HCT116 (cell line): ENCODE measurements around the gene SCAMP1. TPM values are rescaled to one million over a fixed set of nuclear protein-coding genes. Genes with fewer than 3 reads are reported as not detected.

Experiments
- ATAC-seq: fragments of 200-7000 bp; cut with Tn5 transposase; 2 replicates; pipeline ENCODE4 v1.9.1; 2020; ENCODE audit warnings: mild to moderate bottlenecking, moderate library complexity
- BruUV-seq: library from RNA; stranded (reverse); fragments of 400-500 nt; replicated peaks from 2 replicates; lab custom pipeline; 2021; lab: Mats Ljungman, UMichigan
- CTCF ChIA-PET: fragments of 300-600 bp; sonication (Branson Sonifier 250); formaldehyde crosslinking; loops from one replicate; lab custom pipeline; 2021; ENCODE audit warnings: antibody characterized with exemption; lab: Charles Lee
- POLR2A ChIA-PET: fragments of 300-600, 350-600 bp; sonication (Branson Sonifier 250); formaldehyde crosslinking; loops from one replicate; lab custom pipeline; 2021; ENCODE audit warnings: antibody characterized with exemption; lab: Charles Lee
- RAD21 ChIA-PET, 2 experiments: fragments of 300-600 bp; sonication (Branson Sonifier 250); formaldehyde crosslinking; loops; one replicate each; lab custom pipeline; 2023; ENCODE audit warnings: low total read pairs in 2 of 2; ENCODE audit not compliant: uncharacterized antibody in 2 of 2, unreplicated experiment in 2 of 2, low non-redundant PET in 1 of 2; lab: Charles Lee
- DNase-seq: peaks from one replicate; pipeline ENCODE4 v3.0.0-alpha.2; 2010; ENCODE audit warnings: low read depth, low spot score
- H2AFZ ChIP-seq: fragments of 200-600 bp; shearing (Covaris generic), sonication (generic); 2 replicates; pipeline ENCODE4 v1.6.1; 2017; ENCODE audit warnings: low read depth, mixed run types, mixed read lengths, antibody characterized with exemption, low read length; ENCODE audit not compliant: poor library complexity, severe bottlenecking
- H3K27ac ChIP-seq: 2 replicates; pipeline ENCODE4 v1.5.1; 2012; ENCODE audit warnings: low read depth, low read length
- H3K27me3 ChIP-seq: fragments of 200-600 bp; sonication (generic); 2 replicates; pipeline ENCODE4 v1.6.1; 2016; ENCODE audit warnings: mixed run types, low read length, mixed read lengths; ENCODE audit not compliant: insufficient read depth
- H3K36me3 ChIP-seq, 2 experiments: fragments of 200-500 bp in 1 of 2; fragments of 200-600 bp in 1 of 2; sonication (Bioruptor generic) in 1 of 2; sonication (generic) in 1 of 2; 2 replicates each; pipeline versions ENCODE4 v1.5.1 to v1.6.1; 2014 to 2016; ENCODE audit warnings: low read length in 2 of 2, inconsistent platforms in 1 of 2, mixed read lengths in 1 of 2, mixed run types in 1 of 2; ENCODE audit not compliant: insufficient read depth in 2 of 2, control insufficient read depth in 1 of 2
- H3K4me1 ChIP-seq, 2 experiments: fragments of 200-600 bp in 1 of 2; sonication (generic) in 1 of 2; 2 replicates each; pipeline versions ENCODE4 v1.5.1 to v1.6.1; 2012 to 2017; ENCODE audit warnings: low read length in 2 of 2, inconsistent platforms in 1 of 2, mild to moderate bottlenecking in 1 of 2, mixed read lengths in 1 of 2, mixed run types in 1 of 2, moderate library complexity in 1 of 2; ENCODE audit not compliant: insufficient read depth in 2 of 2, control insufficient read depth in 1 of 2
- H3K4me2 ChIP-seq: fragments of 200-600 bp; sonication (generic); 2 replicates; pipeline ENCODE4 v1.6.1; 2017; ENCODE audit warnings: mixed run types, low read length, mixed read lengths
- H3K4me3 ChIP-seq, 2 experiments: fragments of 200-600 bp in 1 of 2; sonication (generic) in 1 of 2; replicated peaks in 1 of 2; 2 replicates each; pipeline ENCODE4 v1.5.1; 2011 to 2016; ENCODE audit warnings: low read length in 2 of 2, control low read depth in 1 of 2, low read depth in 1 of 2, mild to moderate bottlenecking in 1 of 2, mixed read lengths in 1 of 2, mixed run types in 1 of 2
- H3K79me2 ChIP-seq: fragments of 200-600 bp; sonication (generic); 2 replicates; pipeline ENCODE4 v1.6.1; 2017; ENCODE audit warnings: mild to moderate bottlenecking, mixed run types, low read length, moderate library complexity, mixed read lengths; ENCODE audit not compliant: insufficient read depth
- H3K9ac ChIP-seq: fragments of 200-600 bp; sonication (generic); 2 replicates; pipeline ENCODE4 v1.6.1; 2016; ENCODE audit warnings: low read length, mixed read lengths
- H3K9me2 ChIP-seq: fragments of 200-600 bp; sonication (generic), shearing (Covaris generic); 2 replicates; pipeline ENCODE4 v1.6.1; 2017; ENCODE audit warnings: mixed run types, mild to moderate bottlenecking, moderate library complexity; ENCODE audit not compliant: insufficient read depth
- H3K9me3 ChIP-seq, 2 experiments: fragments of 200-500 bp in 1 of 2; fragments of 200-600 bp in 1 of 2; sonication (Bioruptor generic) in 1 of 2; sonication (generic) in 1 of 2; 2 replicates each; pipeline ENCODE4 v1.6.1; 2014 to 2017; ENCODE audit warnings: low read length in 2 of 2, mixed read lengths in 2 of 2, inconsistent platforms in 1 of 2, low read depth in 1 of 2, mild to moderate bottlenecking in 1 of 2, mixed run types in 1 of 2, moderate library complexity in 1 of 2; ENCODE audit not compliant: control insufficient read depth in 1 of 2, insufficient read depth in 1 of 2
- H4K20me1 ChIP-seq: fragments of 200-600 bp; sonication (generic), shearing (Covaris generic); 2 replicates; pipeline ENCODE4 v1.6.1; 2017; ENCODE audit warnings: mixed run types, mild to moderate bottlenecking, moderate library complexity; ENCODE audit not compliant: insufficient read depth
- CEBPB ChIP-seq: IDR thresholded peaks from 2 replicates; pipeline ENCODE4 v1.6.1; 2012; ENCODE audit warnings: low read depth
- CTCF ChIP-seq, 3 experiments: fragments of 200-600 bp in 1 of 3; sonication (generic) in 1 of 3; IDR thresholded peaks in 2 of 3; conservative IDR thresholded peaks in 1 of 3; 2 replicates each; pipeline ENCODE4 v1.5.1; 2012 to 2017; ENCODE audit warnings: low read depth in 2 of 3, low read length in 2 of 3, antibody characterized with exemption in 1 of 3, borderline replicate concordance in 1 of 3, control low read depth in 1 of 3, mild to moderate bottlenecking in 1 of 3, mixed read lengths in 1 of 3, mixed run types in 1 of 3, moderate library complexity in 1 of 3; ENCODE audit not compliant: insufficient read depth in 1 of 3
- EZH2 ChIP-seq: fragments of 200-600 bp; sonication (generic); IDR thresholded peaks from 2 replicates; pipeline ENCODE4 v1.6.1; 2017; ENCODE audit warnings: antibody characterized with exemption, mixed run types
- EZH2phosphoT487 ChIP-seq: fragments of 200-600 bp; IDR thresholded peaks from 2 replicates; pipeline ENCODE4 v1.6.1; 2018; ENCODE audit warnings: antibody characterized with exemption, borderline replicate concordance
- FOSL1 ChIP-seq: IDR thresholded peaks from 2 replicates; pipeline ENCODE4 v1.6.1; 2012; ENCODE audit warnings: low read depth
- JUND ChIP-seq: IDR thresholded peaks from 2 replicates; pipeline ENCODE4 v1.6.1; 2012
- POLR2A ChIP-seq: IDR thresholded peaks from 2 replicates; pipeline ENCODE4 v1.7.0; 2011; ENCODE audit warnings: borderline replicate concordance; ENCODE audit not compliant: insufficient read depth, insufficient read length; ENCODE audit errors: extremely low read depth
- RAD21 ChIP-seq: IDR thresholded peaks from 2 replicates; pipeline ENCODE4 v1.6.1; 2012; ENCODE audit warnings: low read depth, mild to moderate bottlenecking
- REST ChIP-seq: IDR thresholded peaks from 2 replicates; pipeline ENCODE4 v1.6.1; 2012; ENCODE audit warnings: low read depth
- SIN3A ChIP-seq: IDR thresholded peaks from 2 replicates; pipeline ENCODE4 v1.6.1; 2012; ENCODE audit warnings: low read depth
- YY1 ChIP-seq: IDR thresholded peaks from 2 replicates; pipeline ENCODE4 v1.6.1; 2011; ENCODE audit warnings: low read length, low read depth, moderate library complexity, mild to moderate bottlenecking; ENCODE audit not compliant: insufficient replicate concordance; ENCODE audit errors: extremely low read depth
- ZBTB33 ChIP-seq: IDR thresholded peaks from 2 replicates; pipeline ENCODE4 v1.6.1; 2011; ENCODE audit warnings: mild to moderate bottlenecking, low read length, moderate library complexity; ENCODE audit not compliant: insufficient replicate concordance; ENCODE audit errors: extremely low read depth
- ZFX ChIP-seq: fragments of 450-650 bp; IDR thresholded peaks from 2 replicates; pipeline ENCODE4 v1.6.1; 2017
- ZNF274 ChIP-seq: fragments of 200-500 bp; sonication (Bioruptor generic); IDR thresholded peaks from 2 replicates; pipeline ENCODE4 v1.6.1; 2014; ENCODE audit warnings: mild to moderate bottlenecking, low read depth, low read length, inconsistent platforms
- intact Hi-C: fragments of 100-400 bp; cut with micrococcal nuclease; formaldehyde crosslinking; loops from 2 replicates; pipeline ENCODE4 v1.10.0; 2022
- total RNA-seq: library from RNA; stranded (reverse); gene quantifications from one replicate; pipeline ENCODE4 v1.2.1, GENCODE V29; 2021; ENCODE audit not compliant: unreplicated experiment

SCAMP1 gene
- total RNA-seq, 1 experiment from 2014 or later, result 46.4 TPM

GRCh38 chr5:78514427-78515330 is 154.3 kb downstream of the SCAMP1 start:
- Histone ChIP-seq H4K20me1 (no peaks in the 10 kb centered on the region), H3K79me2 (no peaks in the 10 kb centered on the region), H3K27ac (no peak overlapping the region), H3K9me2 (no peaks in the 10 kb centered on the region), H3K36me3 (no peaks in the 10 kb centered on the region), H3K4me1 (peaks cover 10 to 23% of the 10 kb centered on the region in 2 experiments), H3K9me3 (no peaks in the 10 kb centered on the region), H3K27me3 (no peaks in the 10 kb centered on the region), H3K4me3 (no peak overlapping the region), H2AFZ (no peak overlapping the region), H3K9ac (no peak overlapping the region), H3K4me2 (no peak overlapping the region)
- no TSS peak for BruUV-seq
- ChIA-PET RAD21 (no interaction called here), POLR2A (no interaction called here), CTCF (no interaction called here)
- intact Hi-C loops, result no loop called here
- TF ChIP-seq SIN3A (no peak), YY1 (no peak), JUND (no peak), ZBTB33 (no peak), CTCF (IDR thresholded peaks at IDR 0.05 in 2 of 3, conservative IDR thresholded peaks at IDR 0.05 in 1 of 3; ENCODE audit: borderline replicate concordance in 1 of 3, insufficient read depth in 1 of 3, low read depth in 2 of 3, low read length in 2 of 3) (no peak), ZNF274 (no peak), RAD21 (no peak), EZH2phosphoT487 (no peak), CEBPB (no peak), REST (no peak), POLR2A (no peak), EZH2 (no peak), FOSL1 (no peak), ZFX (no peak)
- ATAC-seq, result no peak
- no peak for DNase-seq
